HL-60/S4 treated with retinoic acid at 250 ng/mL for 4 days and 3 days (cell line): ENCODE data around the gene BRWD1.

Source experiments
- in situ Hi-C: fragments of 300-500 bp; cut with MboI; formaldehyde crosslinking; loops from 2 replicates; pipeline ENCODE4 v1.7.0; 2022; ENCODE audit warnings: low sequenced_read_pairs

Gene BRWD1

DNA sequence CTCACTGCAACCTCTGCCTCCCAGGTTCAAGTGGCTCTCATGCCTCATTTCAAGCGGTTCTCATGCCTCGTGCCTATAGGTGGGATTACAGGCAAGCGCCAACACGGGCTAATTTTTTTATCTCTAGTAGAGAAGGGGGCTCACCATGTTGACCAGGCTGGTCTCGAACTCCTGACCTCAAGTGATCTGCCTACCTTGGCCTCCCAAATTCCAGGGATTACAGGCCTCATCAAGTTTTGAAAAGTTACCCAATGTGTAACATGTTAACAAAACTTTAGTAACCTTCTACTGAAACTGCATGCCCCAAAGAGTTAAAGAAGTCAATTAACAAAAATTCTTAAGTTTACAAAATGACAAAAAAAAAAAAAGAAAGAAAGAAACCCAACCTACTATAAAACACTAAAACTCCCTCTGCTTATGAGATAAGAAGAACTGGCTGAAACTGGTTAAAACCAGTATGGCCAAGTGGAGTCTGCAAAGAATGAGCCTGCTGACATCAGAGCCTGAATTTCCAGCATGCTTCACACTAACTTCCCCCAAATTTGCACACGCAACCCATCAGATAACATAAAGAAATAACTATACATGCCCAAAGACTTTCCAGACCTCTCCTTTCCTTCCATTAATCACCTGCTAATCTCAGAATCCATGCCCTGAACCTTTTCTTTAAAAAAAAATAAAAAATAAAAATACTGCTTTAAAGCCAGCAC is 104.7 kb downstream of the BRWD1 start:
- in situ Hi-C loops = no loop called here

GRCh38 chr21:39204134-39204533 is 109.3 kb downstream of the BRWD1 start:
- in situ Hi-C loops = no loop called here

DNA sequence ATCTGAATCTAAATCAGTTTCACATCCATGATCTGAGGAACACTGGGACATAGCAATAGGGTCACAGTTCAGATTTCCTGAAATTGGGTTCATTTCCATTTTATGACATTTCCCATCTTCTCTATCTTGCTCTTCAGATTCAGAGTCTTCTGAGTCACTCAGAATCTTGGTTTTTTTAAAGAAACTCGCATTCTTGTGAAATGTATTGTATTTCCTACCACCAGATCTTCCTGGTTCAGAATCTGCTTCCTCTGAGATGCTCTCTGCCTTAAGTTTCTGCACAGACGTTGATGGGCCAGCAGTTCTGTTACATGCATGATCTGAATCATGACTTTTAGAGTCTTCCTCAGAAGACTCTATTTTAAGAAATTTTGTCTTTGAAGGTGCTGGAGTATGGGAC is 114.6 kb downstream of the BRWD1 start:
- in situ Hi-C loops = no loop called here

DNA sequence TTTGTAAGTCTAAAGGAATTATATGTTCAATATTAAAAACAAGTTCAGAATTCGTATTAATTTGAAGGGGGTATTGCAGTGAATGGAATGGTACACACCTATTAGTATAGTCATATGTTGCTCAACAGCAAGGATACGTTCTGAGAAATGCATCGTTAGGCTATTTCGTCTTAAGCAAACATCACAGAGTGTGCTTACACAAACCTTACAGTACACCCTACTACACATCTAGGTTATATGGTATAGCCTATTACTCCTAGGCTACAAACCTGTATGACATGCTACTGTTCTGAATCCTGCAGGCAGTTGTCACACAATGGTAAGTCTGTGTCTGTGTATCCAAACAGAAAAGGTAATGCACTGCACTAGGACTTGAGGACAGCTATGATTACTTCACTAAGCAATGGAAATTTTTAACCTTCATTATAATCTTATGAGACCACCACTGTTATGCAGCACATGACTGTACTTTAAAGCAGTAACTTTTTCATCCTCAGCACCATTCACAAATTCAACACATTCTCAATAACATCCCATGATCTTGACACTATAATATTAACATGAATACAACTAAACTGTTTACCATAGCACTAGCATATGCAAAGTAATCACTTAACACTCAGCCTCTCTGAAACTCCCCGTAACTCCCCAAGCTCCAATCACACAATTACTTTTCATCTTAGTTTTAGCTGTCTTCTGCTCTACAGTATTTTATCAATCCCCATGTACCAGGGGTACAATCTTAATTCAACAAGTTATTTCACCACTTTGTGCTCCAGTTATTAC is 115.8 kb downstream of the BRWD1 start:
- in situ Hi-C loops = no loop called here

- in situ Hi-C loops = no loop called here
Measured at GRCh38 chr21:39196838-39197237, 116.6 kb downstream of the BRWD1 start.

DNA sequence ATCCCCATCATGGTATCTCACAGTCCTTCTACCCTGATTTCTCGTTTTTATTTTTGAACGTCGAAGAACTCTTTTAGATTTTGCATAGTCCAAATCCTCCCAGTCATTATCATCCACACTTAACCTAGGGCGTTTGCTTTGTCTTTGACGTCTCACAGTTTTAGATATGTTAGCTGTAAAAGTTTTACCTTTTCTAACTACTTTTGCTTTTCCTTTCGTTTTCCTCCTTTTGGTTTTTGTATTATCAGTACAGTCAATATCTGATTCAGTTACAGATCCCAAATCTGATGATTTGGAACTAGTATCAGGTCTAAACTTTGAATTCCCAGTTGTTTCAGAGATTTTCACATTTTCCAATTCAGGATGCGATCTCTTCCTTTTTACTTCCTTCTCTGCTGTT is 117.1 kb downstream of the BRWD1 start:
- in situ Hi-C loops = no loop called here

GRCh38 chr21:39193380-39193779 is 120.1 kb downstream of the BRWD1 start:
- in situ Hi-C loops = no loop called here

DNA sequence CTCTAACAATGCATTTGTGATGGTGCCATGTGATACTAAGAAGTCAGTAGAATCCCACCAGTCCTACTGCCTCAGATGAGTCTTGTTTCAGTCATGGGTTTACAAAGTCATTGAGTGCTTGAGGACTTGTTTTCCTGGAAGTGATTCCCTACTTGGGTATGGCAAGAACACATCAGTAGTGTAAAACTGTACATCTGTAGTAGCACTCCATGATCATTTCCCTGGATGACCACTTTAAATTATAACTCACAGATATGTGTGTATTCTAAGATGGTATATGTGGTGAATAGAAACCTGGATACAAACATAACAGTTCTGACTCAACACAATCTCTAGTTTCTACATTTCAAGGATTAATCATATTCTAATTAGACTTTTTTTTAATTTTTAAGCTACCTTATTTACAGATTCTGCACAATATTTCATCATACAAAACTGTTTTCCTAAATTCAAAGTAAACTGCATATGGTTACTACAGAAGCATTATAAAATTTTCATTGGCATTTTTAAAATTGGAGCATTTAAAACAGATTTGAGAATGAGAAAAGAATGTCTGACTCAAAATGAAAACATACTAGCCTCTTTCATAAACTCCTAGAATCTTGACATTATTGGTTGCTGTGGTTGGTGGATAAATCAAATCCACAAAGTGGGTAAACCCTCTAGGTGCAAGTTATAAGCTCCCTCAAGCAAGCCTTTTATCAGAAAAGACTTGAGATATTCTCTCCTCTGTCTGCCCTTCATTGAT is 123.4 kb downstream of the BRWD1 start:
- in situ Hi-C loops = no loop called here

DNA sequence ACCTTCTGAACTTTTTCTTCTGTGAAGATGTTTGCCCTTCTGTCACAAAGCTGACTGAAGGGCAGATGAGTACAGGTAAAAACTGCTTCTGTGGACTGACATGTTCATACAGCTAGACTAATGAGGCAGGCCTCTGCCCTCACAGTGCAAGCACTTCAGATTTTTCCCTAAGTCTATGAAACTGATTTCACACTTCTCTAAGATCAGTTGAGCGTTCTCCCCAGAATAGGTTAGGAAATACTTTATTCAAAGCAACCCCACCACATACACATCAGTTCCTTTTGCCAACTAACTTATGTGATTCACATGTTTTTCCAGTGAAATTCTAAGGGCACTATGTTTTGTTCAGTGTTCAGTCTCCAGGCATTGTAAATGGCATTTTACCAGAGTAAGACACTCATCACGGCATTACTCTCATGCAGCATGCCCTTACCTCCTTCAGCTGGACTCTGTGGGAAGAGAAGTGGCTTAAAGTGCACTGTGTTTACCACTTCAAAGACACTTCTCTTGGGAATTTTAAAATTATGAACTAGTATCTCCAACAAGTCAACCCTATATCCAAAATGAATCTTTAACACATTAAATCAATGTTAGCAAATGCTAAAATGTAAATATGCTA is 124.8 kb downstream of the BRWD1 start:
- in situ Hi-C loops = no loop called here

GRCh38 chr21:39187141-39187540 is 126.3 kb downstream of the BRWD1 start:
- in situ Hi-C loops = no loop called here

GRCh38 chr21:39186676-39187075 is 126.8 kb downstream of the BRWD1 start:
- in situ Hi-C loops = no loop called here

DNA sequence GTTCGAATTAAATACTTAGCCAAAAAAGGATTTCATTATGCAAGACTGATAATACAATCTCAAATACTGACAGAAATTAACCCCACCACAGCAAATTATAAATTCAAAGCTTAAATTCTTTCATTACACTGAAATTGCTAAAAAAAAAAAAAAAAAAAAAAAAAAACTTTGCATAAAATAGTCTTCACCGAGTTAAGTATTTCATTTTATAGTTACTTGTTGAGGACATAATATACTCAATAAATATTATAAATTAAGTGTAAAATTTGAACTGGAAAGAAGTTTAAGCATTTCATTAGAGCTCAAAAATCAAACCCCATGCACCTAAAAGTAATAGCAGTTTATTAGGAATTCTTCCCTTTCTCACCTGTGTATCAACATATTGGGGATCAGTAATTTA is 128.3 kb downstream of the BRWD1 start:
- in situ Hi-C loops = no loop called here

DNA sequence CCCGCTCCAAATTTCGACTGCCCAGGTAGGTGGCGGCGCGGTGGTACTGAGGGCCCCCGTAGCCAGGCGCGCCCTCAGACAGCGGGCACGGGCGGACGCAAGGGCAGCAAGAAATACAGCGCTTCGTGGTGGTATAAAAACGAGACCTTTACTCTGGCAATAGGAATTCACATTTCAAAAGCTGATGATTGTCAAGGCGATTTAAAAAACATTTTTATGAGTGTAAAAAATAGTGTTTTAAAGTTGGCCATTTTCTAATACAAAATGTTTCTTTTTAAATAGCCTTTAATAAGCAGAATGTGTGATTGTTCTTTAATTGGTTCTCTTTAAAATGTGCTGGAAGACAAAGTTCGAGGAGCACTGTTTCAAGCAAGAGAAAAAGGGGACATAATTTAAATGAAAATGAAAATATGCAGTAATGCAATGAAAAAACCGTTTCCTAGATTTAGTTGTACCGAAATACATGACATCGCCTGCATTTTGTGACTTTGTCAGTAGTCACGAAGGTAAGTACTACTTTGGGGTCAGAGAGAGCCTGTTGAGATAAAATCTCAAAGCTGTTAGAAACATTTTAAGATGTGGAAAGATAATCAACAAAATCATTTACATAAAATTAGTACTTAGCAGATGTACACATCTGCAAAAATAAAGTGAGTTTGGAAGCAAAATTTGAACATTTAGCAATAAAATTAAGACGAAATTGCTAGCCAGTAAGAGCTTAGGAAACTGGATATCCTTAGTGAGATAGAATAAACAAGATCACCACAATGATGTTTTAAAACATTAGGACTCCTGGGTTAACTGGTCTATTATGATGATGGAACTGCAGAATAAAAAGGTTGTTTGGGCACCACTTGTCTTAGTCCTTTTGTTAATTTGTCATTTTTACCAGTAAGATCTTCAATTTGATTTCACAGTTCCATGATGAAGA is 129.1 kb downstream of the BRWD1 start:
- in situ Hi-C loops = no loop called here

DNA sequence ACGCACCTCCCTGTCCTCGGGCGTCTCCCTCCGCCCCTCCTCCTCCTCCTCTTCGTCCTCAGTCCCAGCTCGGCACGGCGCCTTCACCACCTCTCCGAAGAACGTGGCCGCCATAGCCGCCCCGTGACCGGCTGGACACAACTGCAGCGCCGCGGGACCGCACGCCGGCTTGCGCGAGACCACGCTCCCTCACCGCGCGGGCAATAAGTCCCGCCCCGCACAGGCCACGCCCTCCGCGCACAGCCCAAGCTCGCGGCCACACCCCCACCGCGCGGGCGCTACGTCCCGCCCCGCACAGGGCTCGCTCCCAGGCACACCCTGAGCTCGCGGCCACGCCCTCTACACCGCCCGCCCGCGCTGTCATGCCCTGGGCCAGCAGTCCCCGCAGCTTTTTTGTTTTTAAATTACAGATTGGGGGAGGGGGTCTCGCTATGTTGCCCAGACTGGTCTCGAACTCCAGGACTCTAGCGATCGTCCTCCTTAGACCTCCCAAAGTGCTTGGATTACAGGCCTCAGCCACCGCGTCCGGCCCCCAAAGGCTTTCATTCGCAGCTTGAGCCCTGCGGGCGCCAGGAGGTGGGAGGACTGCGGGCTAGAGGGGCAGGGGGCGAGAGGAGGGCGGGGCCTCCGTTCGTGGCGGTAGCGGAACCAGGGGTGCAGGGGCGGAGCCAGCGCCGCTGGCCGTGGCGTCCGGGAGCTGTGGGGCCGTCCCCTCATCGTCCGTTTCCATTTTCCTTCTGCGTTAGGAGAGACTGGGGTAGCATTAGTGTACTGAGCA is 130.0 kb downstream of the BRWD1 start, which contains the start of gene PSMG1:
PSMG1 (minus strand) TSS at position 180 of the 778 bp plus-strand sequence; CDS start at position 114, 66 bp downstream.
- in situ Hi-C loops = no loop called here

DNA sequence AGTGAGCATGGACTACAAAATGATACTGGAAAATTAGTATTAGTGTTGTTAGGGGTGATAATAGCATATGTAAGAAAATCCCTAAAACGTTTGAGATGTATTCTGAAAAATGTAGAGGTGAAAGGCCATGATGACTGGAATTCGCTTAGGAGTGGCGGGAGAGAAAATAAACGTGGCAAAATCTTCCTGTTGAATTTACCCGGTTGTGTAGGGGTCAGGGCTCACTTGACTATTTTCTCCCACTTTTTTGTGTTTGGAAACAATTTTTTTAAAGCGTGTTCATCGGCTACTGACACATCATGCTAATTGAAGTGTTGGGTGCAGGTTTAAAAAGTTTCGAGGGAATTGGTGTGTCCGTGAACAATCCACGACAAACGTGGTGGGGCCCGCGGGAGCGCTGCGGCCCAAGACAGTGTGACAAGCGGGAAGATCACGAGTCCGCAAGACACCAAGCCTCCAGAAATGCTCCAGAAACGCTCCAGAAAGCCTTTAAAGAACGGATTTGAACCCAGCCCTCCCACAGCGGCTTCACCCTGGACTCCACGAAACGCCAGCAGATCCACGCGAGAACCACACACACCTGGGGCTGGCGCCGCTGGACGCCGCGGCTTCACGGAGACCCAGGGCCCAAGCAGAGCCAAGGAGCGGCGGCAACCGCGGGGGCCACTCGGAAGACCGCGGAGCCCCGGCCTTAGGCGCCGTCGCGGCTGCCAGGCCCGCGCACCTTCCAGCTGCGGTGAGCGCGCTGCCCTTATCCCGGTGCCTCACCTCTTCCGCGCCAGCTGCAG is 130.8 kb downstream of the BRWD1 start:
- in situ Hi-C loops = no loop called here

- in situ Hi-C loops = no loop called here
Measured at GRCh38 chr21:39182016-39182415, 131.4 kb downstream of the BRWD1 start.

GRCh38 chr21:39181205-39181818 is 132.1 kb downstream of the BRWD1 start:
- in situ Hi-C loops = no loop called here

DNA sequence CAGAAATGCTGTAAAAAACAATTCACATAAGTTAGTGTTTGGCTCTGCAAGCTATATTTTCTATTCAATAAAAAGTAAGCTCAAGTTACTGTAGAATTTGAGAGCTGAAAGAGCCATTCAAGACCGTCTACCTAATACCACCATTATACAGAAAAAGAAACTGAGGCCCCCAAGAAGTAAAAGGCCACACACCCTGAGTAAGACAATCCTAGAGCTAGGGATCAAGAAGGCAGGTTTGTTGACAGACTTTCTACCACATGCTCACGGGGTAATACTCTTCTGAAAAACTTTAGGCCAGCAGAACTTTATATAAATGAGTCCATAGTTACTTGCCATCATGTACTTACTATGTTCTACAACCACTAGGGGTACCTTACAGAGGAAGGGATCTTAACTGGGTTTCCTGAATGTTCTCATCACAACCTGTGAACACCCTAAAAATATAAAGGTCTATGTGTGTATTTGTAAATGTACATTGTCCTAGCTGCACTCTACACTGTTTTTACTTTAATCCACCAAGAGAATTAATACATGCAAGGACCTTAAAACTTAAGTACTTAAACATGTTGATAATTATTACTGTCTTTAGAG is 132.9 kb downstream of the BRWD1 start:
- in situ Hi-C loops = no loop called here
